HuH-7.5 (cell line): ENCODE data around the gene JPH2.
"Not testable (repeated sequence)": the region's sequence is repeated elsewhere in the genome, so short reads cannot be mapped to it uniquely, and the experiment has no call there.

Source experiments
- DNase-seq: peaks from one replicate; pipeline ENCODE4 v3.0.0; 2011; ENCODE audit warnings: low spot score

The JPH2 gene

DNA sequence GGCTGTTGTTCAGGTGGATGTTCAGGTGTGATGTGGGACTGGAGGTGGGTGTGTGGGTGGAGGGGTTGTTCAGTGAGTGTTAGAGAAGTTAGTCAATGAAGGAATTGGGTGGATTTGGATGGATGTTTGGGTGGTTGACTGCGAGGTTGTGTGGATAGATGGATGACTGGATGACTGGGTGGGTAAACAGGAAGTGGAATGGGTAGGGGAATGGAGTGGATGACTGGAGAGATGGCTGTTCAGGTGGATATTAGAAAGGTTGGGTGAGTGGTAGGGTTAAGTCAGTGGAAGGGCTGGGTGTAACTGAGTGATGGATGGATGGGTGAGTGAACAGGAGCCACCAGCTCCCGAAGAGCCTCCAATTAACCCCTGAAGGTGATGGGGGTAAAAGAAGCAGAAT lies 27.9 kb downstream of the JPH2 start:
- DNase-seq = no peak

DNA sequence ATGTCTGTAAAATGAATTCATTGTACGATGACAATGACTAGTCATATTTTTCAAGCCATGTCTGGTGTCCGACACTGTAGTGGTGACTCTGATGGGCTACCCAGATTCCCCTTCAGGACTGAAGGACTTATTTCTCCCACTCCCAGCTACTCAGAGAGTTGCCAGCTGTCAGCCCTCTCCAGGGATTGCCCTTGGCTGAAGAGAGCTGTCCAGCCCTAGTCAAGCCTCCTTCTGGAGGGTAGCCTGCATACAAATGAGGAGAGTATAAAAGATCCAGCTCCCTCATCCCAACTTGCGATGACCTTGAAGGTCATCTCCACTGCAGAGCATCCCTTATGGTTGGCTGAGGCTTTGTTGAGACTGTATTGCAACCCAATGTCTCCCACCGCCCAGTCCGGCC lies 29.9 kb downstream of the JPH2 start:
- no peak for DNase-seq

DNA sequence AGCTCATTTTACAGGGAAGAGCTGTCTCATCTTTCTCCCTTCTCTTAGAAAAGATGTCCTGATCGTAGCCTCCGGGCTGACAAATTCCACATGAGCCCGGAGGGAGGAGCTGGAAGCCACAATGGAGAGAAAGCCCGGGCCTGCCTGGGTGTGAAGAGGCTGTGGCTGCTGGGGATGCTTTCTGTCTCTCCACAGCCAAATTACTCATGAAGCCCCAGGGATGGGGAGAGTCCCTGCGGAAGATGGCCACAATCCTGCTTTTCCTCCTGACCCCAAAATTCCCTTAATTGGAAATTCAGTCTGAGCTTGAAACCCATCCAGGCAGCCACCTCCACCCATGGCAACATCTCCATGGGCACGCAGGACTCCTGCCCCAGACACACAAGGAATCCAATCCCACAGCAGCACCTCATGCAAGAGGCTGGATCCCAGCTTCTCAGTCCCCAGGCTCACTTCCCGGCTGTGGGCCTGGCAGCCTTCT lies 32.4 kb downstream of the JPH2 start:
- DNase-seq = no peak

DNA sequence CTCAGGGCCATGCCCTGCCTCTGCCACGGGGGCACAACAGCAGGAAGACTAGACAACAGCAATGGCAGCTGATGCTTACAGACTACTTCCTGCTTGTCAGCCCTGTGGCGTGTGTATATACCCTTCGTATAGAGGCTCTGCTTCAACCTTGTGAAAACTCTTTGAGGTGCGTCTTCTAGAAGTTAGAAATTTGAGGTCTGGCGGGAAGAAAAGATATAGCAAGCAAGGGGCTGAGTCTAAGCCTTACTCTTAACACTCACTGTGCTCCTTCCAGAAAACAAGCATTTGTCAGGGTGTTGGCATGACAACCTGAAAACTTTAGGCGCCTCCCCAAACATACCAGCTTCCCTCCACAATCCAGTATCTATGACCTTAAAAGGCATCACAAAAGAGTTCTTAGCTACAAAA lies 33.3 kb downstream of the JPH2 start:
- no peak for DNase-seq

DNA sequence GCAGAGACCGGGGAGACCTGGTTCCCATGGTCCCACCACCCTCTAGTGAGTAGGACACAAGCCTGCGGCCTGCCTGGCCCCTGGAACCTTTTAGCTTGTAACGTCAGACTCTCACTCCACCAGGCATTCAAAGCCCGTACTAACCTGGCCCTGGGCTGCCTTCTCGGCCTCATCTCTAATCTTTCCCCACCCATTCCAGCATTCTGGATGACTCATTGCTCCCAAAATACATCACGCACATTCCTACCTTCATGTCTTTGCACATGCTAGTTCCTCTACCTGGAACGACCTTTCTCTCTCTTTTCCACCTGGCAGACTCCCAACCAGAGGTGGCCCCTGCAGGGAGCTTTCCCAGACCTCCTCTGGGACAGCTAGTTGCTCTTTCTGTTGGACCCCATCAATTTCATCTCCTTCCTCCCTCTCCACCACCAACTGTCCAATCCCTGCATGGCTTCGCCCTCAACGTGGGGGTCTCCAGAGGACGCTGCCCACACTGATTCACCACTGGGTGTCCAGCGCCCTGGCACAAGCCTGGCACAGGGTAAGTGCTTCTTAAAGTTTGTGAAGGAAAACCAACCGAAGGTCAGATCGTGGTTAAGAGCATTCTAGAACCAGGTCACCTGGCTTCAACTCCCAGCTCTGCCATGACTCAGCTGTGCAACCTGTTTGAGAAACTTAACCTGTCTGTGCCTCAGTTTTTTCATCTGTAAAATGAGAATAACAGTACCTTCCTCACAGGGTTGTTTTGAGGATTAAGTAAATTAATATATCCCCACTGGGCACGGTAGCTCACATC lies 35.2 kb downstream of the JPH2 start:
- no peak for DNase-seq

DNA sequence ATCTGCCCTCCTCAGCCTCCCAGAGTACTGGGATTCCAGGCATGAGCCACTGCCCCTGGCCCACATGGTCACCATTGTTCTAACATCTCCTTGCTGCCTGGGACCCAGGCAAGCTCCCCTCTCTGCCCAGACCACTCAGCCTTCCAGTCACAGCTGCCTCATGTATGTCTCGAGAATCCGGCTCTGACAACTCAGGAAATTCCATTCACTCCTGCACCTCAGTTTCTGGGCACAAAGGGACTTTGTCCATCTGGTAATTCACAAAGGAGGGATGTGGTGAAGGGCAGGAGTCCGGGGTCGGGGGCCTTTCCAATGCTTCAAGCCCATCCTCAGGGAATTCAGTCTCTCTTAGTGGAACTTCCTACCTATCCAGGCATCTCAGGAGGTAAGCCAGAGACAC lies 40.7 kb downstream of the JPH2 start:
- DNase-seq = no peak

DNA sequence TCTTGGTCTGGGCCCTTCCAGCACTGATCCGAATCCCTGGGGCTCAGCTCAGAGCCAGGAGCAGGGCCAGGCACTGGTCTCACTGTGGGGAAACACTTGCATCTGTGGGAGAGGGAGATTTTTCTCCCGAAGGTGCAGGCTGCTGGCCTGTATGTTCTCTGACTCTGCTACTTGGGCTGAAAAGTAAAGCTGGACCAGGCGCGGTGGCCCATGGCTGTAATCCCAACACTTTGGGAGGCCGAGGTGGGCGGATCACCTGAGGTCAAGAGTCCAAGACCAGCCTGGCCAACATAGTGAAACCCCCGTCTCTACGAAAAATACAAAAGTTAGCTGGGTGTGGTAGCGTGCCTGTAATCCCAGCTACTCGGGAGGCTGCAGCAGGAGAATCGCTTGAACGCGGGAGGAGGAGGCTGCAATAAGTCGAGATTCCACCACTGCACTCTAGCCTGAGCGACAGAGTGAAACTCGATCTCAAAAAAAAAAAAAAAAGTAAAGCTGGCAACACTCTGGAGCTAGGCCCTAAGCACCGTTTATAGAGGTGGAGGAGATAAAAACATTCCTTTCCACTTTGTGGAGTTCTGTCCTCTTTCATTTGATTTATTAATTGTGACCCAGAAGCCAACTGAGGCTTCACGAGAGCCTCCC lies 41.7 kb downstream of the JPH2 start:
- DNase-seq = no peak

DNA sequence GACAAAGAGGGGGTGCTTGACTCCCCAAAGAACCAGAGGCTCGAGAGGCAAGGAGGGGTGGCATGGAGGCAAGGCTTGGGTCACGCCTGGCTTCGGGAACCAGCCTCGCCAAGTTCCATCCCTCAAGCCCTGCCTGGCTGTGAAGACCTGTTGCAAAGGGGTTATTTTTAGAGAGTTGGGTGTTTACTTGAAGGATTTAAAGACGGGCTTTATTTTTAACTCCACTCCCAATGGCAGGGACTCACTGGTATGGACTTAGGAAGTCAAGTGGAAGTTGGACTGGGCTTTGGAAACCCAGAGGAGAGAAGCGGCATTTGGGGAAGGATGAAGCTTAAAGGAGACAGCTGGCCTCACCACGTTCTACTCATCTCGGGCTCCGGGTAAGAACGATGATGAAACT lies 43.1 kb downstream of the JPH2 start:
- DNase-seq = no peak

DNA sequence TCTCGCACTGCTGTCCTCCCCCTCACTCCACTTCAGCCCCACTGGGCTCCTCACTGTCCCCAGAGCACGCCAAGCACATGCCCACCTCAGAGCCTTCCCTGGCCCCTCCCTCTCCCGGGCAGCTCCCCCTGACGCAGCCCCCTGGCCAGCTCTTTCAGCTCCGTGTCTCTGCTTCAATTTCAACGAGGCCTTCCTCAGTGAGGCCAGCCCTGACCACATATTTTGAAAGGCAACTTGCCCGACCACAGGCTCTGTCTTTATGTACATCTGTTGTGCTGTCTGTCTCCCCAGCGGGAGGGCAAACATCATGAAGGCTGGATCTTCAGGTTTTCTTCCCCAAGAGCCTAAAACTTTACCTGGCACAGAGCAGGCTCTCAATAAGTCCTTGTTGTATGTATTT lies 44.6 kb downstream of the JPH2 start:
- no peak for DNase-seq

DNA sequence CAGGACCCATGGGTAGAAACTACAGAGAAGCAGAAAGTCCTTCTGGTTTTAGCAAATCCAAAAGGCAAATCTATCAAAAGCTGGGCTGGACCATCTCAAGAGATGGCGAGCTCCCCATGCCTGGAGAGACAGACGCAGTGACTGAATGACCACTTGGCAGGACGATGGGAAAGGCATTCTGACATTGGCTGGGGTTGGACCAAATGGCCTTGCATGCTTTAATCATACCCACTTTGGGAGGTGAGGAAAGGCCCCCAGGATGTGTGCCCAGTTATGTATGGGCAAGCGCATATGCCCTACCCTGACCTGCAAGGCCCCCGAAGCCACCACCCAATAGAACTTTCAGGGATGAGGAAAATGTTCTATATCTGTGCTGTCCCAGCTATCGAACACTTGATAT lies 45.1 kb downstream of the JPH2 start:
- DNase-seq = no peak

DNA sequence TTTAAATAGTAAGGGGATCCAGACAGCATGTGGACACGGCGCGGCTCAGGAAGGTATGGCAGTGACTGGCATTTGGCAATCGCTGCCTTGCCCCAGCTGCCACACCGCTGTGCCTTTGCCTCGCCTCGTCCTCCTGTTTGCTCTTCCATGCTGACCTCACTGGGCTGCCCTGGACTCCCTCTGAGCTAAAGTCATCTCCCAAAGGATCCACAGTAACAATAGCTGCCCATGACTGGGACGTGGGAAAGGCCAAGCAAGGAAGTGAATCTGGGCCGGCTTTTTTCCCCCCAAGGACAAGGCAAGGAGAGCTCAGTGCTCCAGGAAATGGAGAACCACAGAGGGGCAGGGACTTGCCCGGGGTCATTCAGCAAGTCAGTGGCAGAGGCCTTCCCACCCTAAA lies 48.1 kb downstream of the JPH2 start:
- DNase-seq = no peak

DNA sequence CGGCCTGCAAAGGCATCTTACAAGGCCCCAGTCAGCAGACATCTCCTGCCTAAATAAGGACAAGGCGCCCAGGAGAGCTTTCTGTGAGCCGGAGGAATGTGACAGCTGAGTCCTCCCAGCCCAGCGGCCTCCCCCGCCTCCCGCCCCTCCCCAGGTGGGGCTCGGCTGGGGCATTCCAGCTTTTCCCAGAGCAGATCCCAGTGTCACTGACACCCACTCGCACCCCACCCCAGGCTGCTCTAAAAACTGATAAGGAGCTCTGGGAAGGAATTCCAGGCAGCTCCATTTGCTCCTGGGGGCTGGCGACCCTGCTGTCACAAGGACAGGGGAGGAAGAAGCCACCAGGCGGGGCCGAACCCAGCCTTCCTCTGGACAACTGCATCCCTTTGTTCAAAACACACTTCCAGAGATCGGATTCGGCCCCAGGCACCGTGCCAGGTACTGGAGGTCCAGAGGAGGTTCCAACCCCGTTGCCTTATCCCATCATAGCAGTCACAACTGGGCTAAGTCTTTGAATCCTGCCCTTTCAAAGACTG lies 49.7 kb downstream of the JPH2 start:
- DNase-seq = no peak

DNA sequence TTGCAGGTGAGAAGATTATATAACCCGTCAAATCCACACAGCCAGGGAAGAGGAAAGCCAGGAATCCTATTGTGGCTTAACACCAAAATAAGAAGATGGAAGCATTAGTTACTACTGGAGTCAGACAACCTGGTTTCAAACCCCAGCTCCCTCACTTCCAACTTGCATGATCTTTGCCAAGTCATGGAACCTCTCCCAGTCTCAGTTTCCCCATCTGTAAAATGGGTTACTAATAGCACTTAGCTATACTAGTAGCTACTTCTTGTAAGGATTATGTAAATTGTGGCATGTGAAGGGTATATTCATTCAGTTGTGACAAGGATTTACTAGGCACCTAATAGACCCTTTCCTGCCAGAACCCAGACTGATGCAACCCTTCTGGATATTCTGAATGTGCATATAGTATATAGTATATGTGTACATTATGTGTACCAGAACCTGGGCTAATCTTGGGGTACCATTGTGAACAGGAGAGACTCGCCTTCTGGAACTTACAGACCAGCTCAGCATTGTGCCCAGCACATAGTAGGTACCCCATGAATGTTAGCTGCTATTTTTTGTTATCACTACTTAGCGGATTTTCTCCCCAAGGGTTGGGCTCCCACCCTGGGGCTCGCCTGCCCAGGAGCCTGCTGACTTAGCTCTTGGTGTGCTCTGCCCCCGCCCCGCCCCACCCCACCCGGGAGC lies 50.3 kb downstream of the JPH2 start:
- DNase-seq = no peak

DNA sequence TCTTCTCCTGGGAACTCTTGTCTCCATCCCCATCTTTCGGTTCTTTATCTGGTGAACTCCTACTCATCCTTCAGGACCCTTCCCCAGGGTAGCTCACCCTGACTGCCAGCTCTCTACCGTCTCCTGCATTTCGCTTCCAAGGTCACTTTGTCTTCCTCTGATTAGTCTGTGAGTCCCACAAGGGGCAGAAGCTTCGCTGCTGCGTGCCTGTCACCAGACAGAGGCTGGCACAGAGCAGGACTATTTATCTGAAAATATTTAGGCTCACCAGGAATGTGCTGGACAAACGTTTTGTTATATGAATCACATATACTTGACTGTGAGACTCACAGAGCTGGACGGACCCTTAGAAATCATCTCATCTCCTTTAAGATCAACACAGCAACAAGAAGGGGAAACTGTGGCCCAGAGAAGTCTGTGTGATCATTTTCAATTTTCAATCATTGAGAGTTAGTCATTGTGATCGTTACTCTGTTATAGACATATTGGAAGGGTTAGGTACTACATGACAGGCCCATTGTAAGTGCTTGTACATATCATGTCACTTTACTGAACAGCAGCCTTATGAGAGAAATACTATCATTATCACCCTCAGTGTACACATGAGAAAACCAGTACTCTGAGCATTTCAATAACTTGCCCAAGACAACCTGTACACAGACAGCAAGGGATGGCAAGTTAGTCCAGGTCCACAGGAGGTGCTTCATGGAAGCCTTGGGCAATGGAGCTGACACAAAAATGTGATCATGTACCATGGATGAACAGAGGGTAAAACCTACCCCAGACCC lies 51.4 kb downstream of the JPH2 start:
- DNase-seq = no peak

DNA sequence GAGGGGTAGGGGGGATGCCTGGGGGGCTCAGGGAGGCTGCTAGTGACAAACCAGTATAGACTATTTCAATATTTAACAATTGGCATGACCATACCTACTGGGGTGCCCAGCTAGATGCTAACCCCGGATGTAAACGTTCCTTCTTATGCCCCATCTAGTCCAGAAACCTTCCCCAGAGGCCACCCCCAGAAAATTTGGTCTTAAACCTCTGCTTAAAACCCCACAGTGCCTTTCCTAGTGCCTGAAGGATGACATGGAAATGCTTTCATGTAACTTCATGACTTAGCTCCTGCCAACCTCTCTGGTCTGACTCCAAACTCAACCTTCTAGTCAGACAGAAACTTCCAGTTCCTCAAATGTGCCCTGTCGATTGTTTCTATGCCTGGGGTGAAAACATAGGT lies 52.0 kb downstream of the JPH2 start:
- DNase-seq = no peak

DNA sequence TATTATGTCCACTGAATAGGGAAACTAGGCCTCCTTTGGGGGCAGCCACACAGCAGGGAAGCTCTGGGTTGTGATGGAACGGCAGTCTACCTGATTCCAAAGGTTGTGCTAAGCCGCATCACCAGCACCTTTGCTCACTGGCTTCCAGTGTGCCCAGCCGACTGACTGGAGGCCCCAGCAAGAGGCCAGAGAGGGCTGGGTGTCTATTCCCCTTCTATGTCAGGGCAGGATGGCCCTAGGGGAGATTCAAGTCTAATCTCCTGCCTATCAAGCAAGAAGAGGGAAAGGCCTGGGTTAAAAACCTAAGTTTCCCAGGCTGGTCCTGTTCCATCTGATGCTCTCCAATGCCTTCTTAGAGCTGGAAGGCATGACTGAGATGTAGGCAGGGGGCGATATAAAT lies 53.6 kb downstream of the JPH2 start:
- no peak for DNase-seq

DNA sequence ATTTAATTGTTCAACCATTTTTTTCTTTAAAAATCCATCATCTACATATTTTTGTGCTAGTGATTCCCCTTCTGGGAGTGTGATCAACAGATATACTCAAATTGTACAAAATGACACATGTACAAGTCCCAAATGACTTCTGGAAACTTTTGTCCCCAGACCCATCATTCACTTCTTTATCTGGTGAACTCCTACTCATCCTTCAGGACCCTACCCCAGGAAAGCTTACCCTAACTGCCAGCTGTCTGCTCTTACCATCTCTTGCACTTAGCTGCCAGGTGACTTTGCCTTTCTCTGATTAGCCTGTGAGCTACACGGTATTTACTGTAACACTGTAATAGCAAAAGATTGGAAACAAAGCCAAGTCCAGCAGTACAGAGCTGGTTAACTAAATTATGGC lies 55.3 kb downstream of the JPH2 start:
- DNase-seq = no peak

DNA sequence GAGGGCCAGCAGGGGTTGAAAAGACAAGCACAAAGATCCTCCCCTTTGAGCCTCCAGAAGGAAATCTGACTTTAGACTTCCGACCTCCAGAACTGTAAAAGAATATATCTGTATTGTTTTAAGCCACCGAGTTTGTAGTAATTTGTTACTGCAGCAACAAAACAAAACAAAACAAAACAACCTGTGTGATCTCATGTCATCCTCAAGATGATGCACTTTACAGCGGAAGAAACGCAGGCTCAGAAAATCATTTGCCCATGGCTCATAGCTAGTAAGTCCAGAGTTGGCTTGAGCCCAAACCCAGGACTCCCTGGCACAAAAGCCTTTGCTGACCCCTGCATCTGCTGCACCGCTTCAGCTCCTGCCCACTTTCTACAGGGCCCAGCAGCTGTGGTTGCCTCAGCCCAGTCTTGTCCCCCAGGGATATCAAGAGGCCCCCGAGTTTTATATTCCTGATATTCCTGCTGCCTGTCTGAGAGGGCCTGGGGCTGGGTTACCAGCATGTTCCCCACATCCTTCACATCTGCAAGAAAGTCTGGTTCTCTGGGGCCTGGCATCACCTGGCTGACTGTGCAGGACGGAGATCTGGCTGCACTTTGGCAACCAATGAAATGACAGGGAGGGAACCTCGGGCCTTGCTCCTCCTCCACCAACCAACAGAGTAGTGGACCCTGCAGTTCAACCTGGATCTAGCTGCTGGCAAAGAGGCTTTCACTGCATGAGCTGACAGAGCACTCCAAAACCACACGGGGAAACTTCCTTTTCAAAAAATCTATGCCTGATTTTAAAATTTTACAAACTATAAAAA lies 56.9 kb downstream of the JPH2 start:
- DNase-seq = no peak

DNA sequence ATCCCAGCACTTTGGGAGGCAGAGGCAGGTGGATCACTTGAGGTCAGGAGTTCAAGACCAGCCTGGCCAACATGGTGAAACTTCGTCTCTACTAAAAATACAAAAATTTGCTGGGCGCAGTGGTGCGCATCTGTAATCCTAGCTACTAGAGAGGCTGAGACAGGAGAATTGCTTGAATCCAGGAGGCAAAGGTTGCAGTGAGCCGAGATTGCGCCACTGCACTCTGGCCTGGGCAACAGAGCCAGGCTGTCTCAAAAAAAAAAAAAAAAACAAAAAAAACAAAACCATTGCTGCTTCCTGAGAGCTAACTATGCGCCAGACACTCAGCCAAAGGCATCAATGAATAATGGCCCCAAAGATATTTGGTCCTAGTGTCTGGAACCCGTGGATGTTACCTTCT lies 57.7 kb downstream of the JPH2 start:
- not testable (repeated sequence) for DNase-seq

DNA sequence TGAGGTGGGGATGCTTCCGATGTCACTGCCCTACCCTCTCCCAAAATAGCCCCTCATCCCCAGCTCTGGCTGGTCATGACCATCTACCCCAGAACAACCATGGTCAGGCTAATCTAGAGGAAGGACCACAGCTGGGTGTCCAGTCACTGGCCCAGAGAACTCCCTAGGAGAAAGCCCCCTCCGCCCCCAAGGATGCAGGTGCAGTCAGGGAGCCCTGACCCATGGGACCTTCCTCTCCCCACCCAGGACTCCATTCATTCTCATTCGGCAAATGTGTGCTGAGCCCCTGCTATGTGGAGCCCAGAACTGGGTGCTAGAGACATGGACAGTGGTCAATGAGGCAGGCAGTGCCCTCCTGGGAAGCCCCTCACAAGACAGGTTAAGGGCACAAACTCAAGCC lies 60.5 kb downstream of the JPH2 start:
- no peak for DNase-seq
